Fibroblast of peridontal ligament (primary cell): ENCODE results near the gene CAMK2B.
"Not testable (repeated sequence)": the region's sequence is repeated elsewhere in the genome, so short reads cannot be mapped to it uniquely, and the experiment has no call there.

Source experiments
- DNase-seq: peaks from one replicate; pipeline ENCODE4 v3.0.0-alpha.2; 2010; ENCODE audit errors: extremely low read depth

Gene CAMK2B

DNA sequence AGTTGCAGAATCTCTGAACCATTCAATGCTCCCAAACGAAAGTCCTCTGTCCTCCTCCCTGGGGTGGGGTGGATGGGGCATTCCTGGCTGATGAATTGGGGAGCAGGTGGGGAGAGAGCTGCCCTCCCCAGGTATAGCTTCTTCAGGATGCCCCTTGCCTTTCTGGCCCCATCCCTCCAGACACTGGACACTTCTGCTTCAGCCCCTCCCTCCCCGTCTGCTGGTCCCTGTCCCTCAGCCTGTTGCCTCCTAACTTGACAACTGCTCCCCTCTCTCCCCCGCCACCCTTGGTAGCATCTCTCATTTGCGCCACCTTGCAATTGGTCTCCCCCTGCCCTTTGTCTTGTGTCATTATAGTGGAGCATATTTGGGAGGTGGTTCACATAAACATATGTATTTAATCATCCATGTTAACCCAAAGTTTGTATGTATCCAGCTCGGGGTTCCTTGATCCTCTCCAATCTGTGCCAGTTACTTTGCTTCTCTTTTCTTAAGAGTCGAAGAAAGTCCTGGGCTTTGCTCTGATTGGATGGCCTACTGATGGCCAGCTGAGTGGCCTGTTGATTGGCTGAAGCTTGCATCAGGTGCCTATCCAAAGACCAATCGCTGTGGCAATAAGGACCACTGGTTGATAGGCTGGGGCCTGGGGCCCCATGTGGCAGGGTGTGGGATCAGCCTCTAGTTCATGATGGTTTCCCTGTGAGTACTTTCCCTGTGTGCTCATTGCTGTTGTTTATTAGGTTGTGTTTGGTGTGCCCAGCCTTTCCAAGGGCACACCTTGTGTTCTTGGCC is 132.2 kb downstream of the CAMK2B start:
- no peak for DNase-seq

DNA sequence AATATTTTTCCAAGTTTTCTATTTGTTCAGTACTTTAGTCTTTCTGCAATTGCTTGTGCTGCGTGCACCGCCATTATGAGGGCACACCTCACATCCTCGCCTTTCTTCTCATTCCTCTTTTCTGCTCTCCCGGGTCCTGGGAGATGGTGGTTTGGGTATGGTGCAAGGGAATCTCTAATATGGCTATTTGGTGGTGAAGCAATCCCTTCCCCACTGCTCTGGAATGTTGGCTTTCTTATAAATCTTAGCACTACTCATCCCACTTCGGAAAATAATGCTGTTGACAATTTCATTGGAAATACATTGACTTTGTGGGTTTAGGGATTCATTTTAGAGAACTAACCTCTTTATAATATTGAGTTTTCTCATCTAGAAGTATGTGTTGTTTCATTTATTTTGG is 134.2 kb downstream of the CAMK2B start:
- DNase-seq: no peak

- DNase-seq: no peak
Measured at GRCh38 chr7:44189993-44190872, 135.2 kb downstream of the CAMK2B start.

- no peak for DNase-seq
Measured at GRCh38 chr7:44189286-44189992, 136.0 kb downstream of the CAMK2B start, which contains the start of gene GCK. TSS of gene GCK (minus strand) at chr7:44189439. CDS start at chr7:44188953, 486 bp downstream.

DNA sequence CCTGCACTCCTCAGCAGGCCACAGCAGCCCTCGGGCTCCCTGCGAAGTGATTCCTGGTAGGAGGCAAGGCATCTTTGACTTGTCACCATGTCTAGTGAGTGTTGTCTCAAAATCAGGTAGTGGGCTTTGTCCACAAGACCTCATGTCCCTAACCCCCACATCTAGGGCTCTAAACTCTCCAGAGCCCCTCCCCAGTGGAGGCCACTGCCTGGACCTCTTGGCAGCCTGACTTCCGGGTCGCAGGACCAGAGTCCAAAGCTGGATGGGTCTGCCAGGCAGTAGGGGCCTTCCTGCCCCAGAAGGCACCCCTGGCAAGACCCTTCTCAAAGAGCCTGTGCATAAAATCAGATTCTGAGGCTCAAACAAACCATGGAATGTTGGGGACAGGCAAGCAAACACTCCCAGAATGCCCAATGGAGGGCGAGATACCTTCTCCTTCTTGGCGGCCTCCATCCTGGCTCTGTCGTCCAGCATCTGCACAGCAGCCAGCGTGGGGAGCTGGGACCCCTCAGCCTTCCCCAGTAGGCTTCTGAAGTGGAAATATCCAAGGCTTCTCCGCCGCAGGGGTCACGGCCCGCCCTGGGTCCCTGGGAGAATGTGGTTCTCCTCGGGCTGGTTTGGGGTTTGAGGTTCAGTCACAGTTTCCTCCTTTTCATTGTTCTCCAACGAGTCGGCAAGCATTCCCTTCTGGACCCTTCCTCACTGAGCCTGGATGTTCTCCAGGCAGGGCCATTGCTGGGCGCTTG is 136.7 kb downstream of the CAMK2B start:
- DNase-seq: no peak

GRCh38 chr7:44187636-44188416 is 137.6 kb downstream of the CAMK2B start:
- no peak for DNase-seq

- DNase-seq: no peak
Measured at GRCh38 chr7:44186736-44187135, 138.7 kb downstream of the CAMK2B start.

DNA sequence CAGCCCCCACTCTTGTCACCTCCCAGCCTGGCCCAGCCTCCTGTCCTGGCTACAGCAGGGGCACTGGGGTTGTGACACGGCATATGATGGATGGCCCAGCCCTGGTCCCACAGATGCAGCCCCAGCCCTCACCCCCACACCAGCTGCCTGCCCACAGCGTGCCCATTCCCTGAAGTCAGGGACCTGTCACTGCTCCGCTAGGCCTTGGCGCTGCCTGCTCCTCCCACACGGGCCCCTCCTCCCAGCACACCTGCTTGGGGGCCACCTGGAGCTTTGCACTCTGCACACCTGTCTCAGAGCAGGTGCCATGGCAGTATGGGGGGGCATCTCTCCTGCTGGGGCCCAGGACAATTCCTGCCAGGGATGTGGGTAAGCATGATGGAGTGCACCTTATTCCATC is 139.7 kb downstream of the CAMK2B start:
- no peak for DNase-seq

GRCh38 chr7:44184873-44185446 is 140.4 kb downstream of the CAMK2B start:
- DNase-seq: no peak

- DNase-seq: peak; percentile 56
Measured at GRCh38 chr7:44184206-44184872, 141.1 kb downstream of the CAMK2B start.

- DNase-seq: no peak
Measured at GRCh38 chr7:44183386-44183785, 142.0 kb downstream of the CAMK2B start.

DNA sequence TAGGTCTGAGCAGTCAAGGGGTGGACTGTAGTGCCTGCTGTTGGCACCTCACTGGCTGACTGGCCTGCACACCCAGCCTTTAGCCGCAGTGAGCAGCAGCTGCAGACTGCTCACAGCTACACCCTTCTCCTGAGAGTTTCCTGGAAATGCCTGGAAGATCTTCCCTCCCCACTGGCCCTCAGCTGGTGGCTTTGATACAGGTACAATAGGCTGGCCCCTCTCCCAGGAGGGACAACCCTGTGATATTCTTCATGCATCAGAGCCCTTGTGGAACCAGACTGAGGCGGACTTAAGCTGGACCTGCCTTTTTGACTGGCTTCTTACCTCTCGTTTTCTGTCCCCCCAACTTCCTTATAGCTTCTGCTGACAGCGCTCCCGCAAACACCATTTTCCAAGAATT is 142.6 kb downstream of the CAMK2B start:
- no peak for DNase-seq

DNA sequence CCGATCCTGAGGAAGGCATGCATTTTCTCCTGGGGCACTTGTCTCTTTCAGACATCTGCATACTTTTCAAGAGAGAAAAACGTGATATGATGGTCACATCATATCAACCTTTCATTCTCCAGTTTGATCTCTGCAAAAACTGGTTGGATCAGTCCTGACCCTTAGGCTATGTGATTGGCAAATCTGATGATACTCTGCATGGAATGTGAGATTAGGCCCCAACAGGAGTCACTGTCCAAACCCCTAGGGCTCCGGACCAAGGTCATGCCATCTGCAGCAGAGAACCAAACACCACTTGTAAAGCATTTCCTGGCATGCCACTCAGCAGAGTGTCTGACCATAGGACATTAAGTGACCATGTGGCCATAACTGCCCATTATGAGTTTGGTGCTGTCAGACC is 144.8 kb downstream of the CAMK2B start:
- DNase-seq: no peak

DNA sequence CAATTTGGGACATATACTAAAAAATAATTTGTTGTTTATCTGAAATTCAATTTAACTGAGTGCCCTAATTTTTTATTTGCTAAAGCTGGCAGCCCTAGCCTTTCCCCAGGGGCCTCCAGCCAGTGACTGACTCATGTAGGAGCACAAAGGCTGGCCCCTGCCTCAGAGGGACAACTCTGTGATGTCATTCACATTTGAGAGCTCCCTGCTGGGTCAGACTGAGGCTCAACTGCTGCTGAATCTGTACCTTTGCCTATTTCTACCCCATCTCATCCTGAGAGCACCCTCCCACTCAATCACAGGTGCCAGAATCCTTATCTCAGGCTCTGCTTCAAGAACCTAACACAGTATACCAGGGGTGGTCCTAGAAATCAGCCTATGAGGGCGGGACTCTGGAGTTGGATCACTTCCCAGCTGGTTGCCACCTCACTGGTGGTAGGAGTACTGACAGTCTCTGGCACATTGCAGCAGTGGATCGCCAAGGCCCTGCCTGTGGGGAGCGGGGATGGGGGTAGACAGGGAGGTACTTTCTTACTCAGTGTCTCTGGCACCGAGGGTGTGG is 147.7 kb downstream of the CAMK2B start:
- no peak for DNase-seq

DNA sequence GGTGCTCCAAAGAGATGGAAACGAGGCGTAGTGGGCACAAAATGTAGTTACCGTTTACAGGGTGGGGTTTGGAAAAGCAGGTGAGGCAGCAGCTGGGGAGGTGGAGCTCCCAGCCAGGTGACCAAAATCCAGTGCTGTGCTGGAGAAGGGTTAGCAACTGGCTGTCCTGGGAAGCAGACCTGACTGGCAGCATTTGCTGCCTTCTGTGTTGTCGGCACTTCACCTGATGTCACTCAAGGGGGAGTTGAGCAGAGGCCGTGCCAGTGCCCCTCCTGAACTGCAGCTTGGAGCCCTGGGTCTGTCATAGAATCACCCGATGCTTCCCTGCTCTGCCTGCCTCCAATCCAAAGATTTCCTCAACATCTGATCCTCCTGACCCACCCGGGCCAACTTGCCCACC is 148.9 kb downstream of the CAMK2B start:
- DNase-seq: no peak

DNA sequence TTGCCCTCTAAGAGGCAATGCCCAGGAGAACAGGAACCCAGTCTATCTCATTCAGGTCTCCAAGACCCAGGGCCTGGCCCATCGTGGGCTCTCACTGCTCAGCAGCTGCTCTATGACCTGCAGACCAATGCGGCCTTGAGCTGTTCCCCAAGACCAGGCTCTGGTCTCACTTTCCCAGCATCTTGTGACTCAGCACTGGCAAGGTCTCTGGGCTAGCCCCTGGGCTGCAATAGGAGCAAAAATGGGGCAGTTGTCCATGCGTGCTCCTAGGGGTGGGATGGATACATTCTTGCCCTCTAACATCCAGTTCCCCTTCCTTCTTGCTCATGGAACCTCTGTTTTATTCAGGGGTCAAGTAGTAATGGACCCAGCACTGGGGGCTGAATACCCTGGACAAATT is 149.7 kb downstream of the CAMK2B start:
- no peak for DNase-seq

DNA sequence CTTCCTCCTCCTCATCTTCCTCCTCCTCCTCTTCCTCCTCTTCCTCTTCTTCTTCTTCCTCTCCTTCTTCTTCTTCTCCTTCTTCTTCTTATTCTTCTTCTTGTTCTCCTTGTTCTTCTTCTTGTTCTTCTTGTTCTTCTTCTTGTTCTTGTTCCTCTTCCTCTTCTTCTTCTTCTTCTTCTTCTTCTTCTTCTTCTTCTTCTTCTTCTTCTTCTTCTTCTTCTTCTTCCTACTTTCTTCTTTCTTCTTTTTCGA is 150.8 kb downstream of the CAMK2B start:
- DNase-seq: not testable (repeated sequence)

DNA sequence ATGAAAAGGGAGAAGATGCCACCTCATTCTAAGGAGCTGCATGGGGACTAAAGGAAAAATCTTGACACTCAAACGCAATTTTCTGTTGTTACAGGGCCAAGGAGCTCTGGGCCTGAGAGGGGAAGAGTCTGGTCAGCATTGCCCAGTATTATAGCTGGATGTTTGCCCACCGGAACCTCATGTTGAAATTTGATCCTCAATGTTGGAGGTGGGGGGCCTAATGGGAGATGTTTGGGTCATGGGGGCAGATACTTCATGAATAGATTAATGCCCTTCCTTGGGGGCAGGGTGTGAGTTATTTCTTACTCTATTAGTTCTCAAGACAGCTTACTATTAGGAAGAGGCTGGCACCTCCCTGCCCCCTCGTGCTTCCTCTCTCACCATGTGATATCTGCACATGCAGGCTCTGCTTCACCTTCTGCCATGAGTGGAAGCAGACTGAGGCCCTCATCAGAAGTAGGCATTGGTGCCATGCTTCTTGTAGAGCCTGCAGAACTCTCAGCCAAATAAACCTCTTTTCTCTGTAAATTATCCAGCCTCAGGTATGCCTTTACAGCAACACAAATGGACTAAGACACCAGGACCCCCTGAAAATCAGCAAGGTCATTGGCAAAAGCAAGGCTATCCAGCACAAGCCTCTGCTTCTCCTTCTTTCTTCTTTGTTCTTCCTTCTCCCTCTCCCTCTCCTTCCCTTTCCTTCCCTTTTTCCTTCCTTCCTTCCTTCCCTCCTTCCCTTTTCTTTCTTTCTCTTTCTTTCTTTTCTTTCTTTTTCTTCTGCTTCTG is 151.3 kb downstream of the CAMK2B start:
- DNase-seq: no peak
